NK-92 (cell line): Measurements from ENCODE around the gene RET.

Source experiments
- DNase-seq: peaks from one replicate; lab custom pipeline; 2025; ENCODE audit not compliant: unreplicated experiment; lab: John Stamatoyannopoulos, UW

RET gene

DNA sequence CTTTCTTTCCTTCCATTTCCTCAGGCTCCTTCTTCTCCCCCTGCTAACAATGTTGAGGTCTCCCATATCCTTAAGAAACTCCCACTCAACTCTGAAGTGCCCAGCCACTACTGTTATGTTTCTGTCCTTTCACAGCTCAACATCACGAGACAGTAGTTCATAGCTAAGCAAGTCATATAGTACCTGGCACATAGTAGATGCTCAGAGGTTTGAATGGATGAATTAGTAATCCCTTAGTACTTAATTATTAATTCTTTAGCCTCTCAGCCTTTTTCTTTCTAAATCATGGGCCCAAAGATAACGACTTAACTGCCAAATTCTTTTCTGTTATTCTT lies 84.0 kb downstream of the RET start:
- DNase-seq = no peak

DNA sequence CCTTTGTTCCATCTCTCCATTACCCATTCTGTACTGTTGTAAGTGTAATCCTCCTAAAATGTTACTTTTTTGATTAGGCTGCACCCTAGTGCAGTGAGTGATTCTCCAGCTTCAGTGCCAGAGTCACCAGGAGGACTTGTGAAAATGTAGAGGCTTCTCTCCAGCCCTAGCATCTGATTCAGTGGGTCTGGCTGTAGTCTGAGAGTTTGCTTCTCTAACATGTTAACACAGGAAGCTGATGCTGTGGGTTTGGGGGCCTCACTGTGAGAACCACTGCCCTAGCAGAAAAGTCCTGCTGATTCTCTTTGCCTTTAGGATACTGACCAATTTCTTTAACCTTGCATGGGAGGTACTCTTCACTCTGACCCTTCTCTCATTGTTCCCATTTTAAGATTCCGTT lies 85.7 kb downstream of the RET start:
- DNase-seq = no peak

DNA sequence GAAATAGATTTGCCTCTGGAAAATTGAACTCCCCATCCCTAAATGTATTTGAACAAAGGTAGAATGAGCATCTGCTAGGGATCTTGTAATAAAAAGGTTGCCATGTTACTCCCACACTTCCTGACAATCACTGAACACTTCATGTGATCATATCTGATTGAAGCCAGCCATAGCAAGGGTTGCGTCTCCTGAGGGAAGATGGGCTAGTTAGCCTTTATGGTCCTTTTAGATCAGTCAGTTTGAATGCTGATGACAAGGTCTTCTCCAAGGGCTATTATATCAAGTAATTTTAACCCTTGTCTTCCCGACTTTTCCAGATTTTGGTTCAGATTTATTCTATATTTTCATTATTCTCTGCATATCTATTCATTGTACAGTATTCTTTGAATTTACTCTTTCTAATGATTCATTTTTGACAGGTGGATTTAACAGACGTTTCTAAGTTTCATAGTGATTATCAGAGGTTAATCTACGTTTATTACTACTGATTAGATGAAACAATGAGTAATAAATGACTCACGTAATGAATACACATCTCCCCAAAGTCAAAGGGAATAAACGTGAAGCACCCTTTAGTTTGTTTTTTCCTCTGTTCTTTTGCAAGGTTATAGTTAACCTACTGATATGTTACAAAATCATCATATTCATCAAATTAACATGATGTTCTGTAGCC lies 89.5 kb downstream of the RET start:
- DNase-seq = no peak

DNA sequence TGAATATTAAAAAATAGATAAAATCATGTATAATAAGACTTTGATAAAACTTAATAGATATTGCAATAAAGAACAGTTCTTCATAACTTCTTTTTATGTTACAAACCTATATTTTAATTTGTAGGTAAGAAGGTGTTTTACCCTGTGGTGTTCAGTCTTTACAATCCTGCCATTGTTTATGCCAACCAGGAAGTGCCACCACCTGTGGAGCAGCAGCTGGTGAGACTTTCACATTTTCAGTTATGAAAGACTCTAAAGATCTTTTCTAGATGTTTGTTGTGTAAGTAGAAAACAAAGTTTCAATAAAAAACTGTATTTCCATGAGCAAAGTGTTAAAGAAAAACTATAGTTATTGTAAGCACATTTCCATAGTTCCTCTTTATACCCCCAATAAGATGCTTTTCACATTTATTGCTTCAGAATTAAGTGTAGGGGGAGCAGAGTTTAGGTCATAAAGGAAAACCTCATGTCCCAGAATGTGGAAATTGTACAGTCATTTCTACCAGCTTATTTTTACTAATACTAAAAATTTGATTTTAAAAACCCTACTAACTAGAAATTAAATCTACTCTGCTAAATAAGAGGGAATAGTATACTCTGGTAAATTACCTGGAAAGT lies 90.1 kb downstream of the RET start:
- DNase-seq = no peak

DNA sequence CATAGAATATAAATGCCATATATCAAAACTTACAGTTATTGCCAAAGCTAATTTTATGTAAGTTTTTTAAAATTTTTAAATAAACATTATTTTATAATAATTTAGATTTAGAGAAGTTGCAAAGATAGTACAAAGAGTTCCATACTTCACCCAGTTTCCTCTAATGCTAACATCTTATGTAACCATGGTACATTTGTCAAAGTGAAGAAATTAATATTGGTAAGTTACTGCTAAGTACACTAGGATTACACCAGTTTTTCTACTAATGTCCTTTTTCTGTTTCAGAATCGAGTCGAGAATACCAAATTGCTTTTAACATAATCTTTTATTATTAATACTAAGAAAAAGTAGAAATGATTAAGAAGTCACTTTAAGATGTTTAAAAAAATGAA lies 90.6 kb downstream of the RET start:
- no peak for DNase-seq

DNA sequence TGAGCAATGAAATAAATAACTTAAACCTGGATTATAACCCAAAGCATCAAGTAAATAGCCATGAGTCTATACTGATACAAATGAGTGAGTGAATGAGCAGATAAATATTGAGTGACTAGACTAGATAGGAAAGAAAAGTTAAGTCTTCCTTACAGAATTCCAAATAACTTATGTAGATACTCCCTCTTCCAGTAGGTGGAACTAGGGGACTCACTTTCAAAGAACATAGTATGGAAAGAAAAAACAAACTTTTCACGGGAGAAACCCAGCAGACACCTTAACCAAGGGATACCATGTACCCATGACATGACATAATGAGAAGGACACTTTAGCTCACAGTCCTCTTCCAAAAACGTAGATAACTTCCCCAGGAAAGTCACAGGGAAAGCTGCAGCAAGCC lies 93.6 kb downstream of the RET start:
- DNase-seq = no peak

DNA sequence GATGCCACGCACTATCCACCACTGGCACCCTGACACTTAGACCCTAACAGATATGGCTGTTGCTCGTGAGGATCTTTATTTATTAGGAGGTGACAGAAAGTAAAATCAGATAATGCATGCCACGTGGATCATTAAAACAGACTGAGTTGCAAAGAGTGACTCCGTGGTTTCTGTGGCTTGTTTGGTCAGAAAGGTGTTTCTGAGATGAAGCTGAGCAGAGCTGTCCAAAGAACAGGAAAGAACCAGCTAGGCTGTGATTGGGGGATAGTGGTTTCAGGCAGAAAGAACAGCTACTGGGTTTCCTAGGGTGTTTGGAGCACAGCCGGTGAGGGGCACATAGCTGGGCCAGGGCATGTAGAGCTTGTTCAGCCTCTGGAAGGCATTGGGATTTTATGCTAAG lies 95.8 kb downstream of the RET start:
- no peak for DNase-seq

DNA sequence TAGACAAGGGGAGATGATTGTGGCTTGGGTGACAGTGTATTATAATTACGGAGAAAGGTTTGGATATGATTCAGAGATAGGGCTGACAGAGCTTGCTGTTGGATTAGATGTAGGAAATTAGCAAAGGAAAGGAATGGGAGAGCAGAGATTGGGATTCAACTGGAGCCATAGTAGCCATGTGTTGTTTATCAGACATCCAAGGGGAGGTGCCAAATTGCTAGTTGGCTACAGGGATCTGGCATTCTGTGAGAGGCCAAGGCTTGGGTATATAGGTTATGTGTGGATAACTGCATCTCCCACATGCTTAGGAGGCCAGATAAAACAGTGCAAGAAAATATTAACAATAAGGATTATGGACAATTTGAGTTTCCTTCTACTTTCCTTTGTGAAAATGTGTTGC lies 96.3 kb downstream of the RET start:
- no peak for DNase-seq

DNA sequence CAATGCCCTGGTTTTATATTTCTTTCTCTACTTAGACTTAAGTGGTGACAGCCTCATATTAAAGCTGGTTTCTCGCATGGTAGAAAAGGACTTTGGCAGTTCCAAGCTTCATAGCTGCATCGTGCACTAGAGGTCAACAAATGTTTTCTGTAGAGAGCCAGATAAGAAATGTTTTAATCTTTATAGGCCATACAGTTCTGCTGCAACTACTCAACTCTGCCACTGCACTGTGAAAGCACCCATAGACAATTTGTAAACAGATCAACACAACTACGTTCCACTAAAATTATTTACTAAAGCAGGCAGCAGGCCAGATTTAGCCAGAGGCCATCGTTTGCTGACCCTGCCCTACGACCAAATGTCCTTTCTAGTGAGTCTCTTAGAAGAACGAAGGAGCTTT lies 98.1 kb downstream of the RET start:
- no peak for DNase-seq

DNA sequence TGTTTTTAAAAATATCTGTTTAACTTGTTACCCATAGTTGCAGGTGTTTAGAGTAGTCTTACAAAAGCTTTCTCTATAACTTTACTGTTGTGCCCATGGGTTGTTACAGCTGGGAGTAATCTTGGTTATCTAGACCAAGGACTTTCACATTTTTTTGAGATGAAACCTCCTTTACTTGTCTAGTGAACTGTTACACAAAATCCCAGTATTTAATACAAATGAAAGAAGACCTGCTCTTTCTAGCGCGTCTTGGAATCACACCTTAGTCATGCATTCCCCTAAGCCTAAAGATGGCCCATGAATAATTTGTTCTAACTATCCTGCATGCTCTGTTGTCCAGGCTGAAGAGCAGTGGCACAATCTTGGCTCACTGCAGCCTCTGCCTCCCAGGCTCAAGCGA lies 99.4 kb downstream of the RET start:
- no peak for DNase-seq

DNA sequence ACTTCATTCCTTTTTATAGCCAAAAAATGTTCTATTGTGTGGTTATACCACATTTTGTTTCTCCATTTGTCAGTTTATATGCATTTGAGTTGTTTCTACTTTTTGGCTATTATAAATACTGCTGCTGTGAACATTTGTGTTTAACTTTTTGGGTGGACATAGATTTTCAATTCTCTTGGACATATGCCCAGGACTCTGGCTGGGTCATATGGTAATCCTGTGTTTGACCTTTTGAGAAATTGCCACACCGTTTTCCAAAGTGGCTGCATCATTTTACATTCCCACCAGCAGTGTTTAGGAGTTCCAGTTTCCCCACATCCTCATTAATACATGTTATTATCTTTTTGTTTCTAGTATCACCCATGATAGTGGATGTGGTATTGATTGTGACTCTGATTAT lies 100.7 kb downstream of the RET start:
- no peak for DNase-seq
